Mesenchymal stem cell (in vitro differentiated cells and primary cell): Measurements from ENCODE around the gene TOMM40.

Experiments
- DNase-seq: peaks from one replicate; pipeline ENCODE4 v3.0.0-alpha.2; 2013
- H2AFZ ChIP-seq: one replicate; pipeline ENCODE4 v1.6.1; 2013; ENCODE audit warnings: low read depth, mild to moderate bottlenecking, control low read depth, inconsistent platforms, low read length, moderate library complexity
- H2AK5ac ChIP-seq: 2 replicates; pipeline ENCODE4 v1.6.1; 2013; ENCODE audit warnings: low read length, moderate library complexity, mild to moderate bottlenecking, inconsistent platforms; ENCODE audit not compliant: severe bottlenecking
- H2BK120ac ChIP-seq: one replicate; pipeline ENCODE4 v1.6.1; 2013; ENCODE audit warnings: low read depth, mild to moderate bottlenecking, inconsistent platforms, low read length, moderate library complexity
- H2BK12ac ChIP-seq, 2 experiments: one replicate each; pipeline ENCODE4 v1.6.1; 2013; ENCODE audit warnings: inconsistent platforms in 2 of 2, low read length in 2 of 2, mild to moderate bottlenecking in 2 of 2, moderate library complexity in 2 of 2, control low read depth in 1 of 2
- H2BK15ac ChIP-seq: one replicate; pipeline ENCODE4 v1.6.1; 2013; ENCODE audit warnings: mild to moderate bottlenecking, low read depth, inconsistent platforms; ENCODE audit not compliant: poor library complexity, severe bottlenecking
- H2BK5ac ChIP-seq: 2 replicates; pipeline ENCODE4 v1.6.1; 2013; ENCODE audit warnings: low read depth, mild to moderate bottlenecking, low read length, control low read depth, inconsistent platforms; ENCODE audit not compliant: poor library complexity, severe bottlenecking
- H3K14ac ChIP-seq, 2 experiments: one replicate each; pipeline ENCODE4 v1.6.1; 2013; ENCODE audit warnings: inconsistent platforms in 2 of 2, low read length in 2 of 2, control low read depth in 1 of 2, mild to moderate bottlenecking in 1 of 2, moderate library complexity in 1 of 2
- H3K18ac ChIP-seq, 2 experiments: one replicate each; pipeline ENCODE4 v1.6.1; 2013; ENCODE audit warnings: inconsistent platforms in 2 of 2, low read length in 2 of 2, control low read depth in 1 of 2, low read depth in 1 of 2, mild to moderate bottlenecking in 1 of 2
- H3K23ac ChIP-seq, 2 experiments: one replicate each; pipeline ENCODE4 v1.6.1; 2013; ENCODE audit warnings: inconsistent platforms in 2 of 2, low read length in 2 of 2, mild to moderate bottlenecking in 2 of 2, moderate library complexity in 2 of 2, control low read depth in 1 of 2
- H3K27ac ChIP-seq: 2 replicates; pipeline ENCODE4 v1.5.1; 2013; ENCODE audit warnings: mild to moderate bottlenecking, moderate library complexity, low read length, control low read depth, inconsistent platforms; ENCODE audit not compliant: poor library complexity, severe bottlenecking
- H3K27me3 ChIP-seq, 2 experiments: 2 replicates each; pipeline versions ENCODE4 v1.6.1 to v1.7.0; 2013; ENCODE audit warnings: low read length in 2 of 2, mild to moderate bottlenecking in 2 of 2, moderate library complexity in 2 of 2, control low read depth in 1 of 2, inconsistent platforms in 1 of 2; ENCODE audit not compliant: control insufficient read depth in 1 of 2, insufficient read depth in 1 of 2
- H3K36me3 ChIP-seq, 2 experiments: 2 replicates each; pipeline versions ENCODE4 v1.6.1 to v1.7.0; 2013; ENCODE audit warnings: low read length in 2 of 2, control low read depth in 1 of 2, inconsistent platforms in 1 of 2, low read depth in 1 of 2, mild to moderate bottlenecking in 1 of 2; ENCODE audit not compliant: insufficient read depth in 2 of 2, control insufficient read depth in 1 of 2
- H3K4ac ChIP-seq, 2 experiments: one replicate each; pipeline ENCODE4 v1.6.1; 2013; ENCODE audit warnings: inconsistent platforms in 2 of 2, low read length in 2 of 2, mild to moderate bottlenecking in 2 of 2, moderate library complexity in 2 of 2, control low read depth in 1 of 2, low read depth in 1 of 2
- H3K4me1 ChIP-seq: 2 replicates; pipeline ENCODE4 v1.6.1; 2013; ENCODE audit warnings: low read depth, low read length, control low read depth; ENCODE audit not compliant: control insufficient read depth, insufficient read depth
- H3K4me2 ChIP-seq: 2 replicates; pipeline ENCODE4 v1.6.1; 2013; ENCODE audit warnings: low read length, mild to moderate bottlenecking, inconsistent platforms; ENCODE audit not compliant: poor library complexity, severe bottlenecking
- H3K4me3 ChIP-seq, 2 experiments: 2 replicates each; pipeline versions ENCODE4 v1.5.1 to v1.7.0; 2013; ENCODE audit warnings: low read length in 2 of 2, mild to moderate bottlenecking in 2 of 2, control low read depth in 1 of 2, low read depth in 1 of 2; ENCODE audit not compliant: insufficient read depth in 1 of 2
- H3K79me1 ChIP-seq: replicated peaks from 2 replicates; pipeline ENCODE4 v1.6.1; 2013; ENCODE audit warnings: mild to moderate bottlenecking, control low read depth, low read length, inconsistent platforms; ENCODE audit not compliant: poor library complexity, severe bottlenecking
- H3K9ac ChIP-seq: 2 replicates; pipeline ENCODE4 v1.7.0; 2013; ENCODE audit warnings: mild to moderate bottlenecking, low read length, moderate library complexity
- H3K9me3 ChIP-seq: 2 replicates; pipeline ENCODE4 v1.7.0; 2013; ENCODE audit warnings: mild to moderate bottlenecking, low read length; ENCODE audit not compliant: control insufficient read depth
- H4K8ac ChIP-seq: one replicate; pipeline ENCODE4 v1.6.1; 2013; ENCODE audit warnings: inconsistent platforms, mild to moderate bottlenecking, low read length, moderate library complexity
- H4K91ac ChIP-seq: one replicate; pipeline ENCODE4 v1.6.1; 2013; ENCODE audit warnings: mild to moderate bottlenecking, low read length, inconsistent platforms
- WGBS: methylation state at CpG from one replicate; pipeline ENCODE4 v1.1.7; 2013; ENCODE audit warnings: mixed read lengths; 5-methylcytosine and 5-hydroxymethylcytosine counted together

The TOMM40 gene

DNA sequence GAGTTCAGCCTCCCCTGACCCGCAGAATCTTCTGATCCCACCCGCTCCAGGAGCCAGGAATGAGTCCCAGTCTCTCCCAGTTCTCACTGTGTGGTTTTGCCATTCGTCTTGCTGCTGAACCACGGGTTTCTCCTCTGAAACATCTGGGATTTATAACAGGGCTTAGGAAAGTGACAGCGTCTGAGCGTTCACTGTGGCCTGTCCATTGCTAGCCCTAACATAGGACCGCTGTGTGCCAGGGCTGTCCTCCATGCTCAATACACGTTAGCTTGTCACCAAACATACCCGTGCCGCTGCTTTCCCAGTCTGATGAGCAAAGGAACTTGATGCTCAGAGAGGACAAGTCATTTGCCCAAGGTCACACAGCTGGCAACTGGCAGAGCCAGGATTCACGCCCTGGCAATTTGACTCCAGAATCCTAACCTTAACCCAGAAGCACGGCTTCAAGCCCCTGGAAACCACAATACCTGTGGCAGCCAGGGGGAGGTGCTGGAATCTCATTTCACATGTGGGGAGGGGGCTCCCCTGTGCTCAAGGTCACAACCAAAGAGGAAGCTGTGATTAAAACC is 13.5 kb downstream of the TOMM40 start:
- peak overlapping the region in 1 of 2 experiments; percentile 15 for H3K18ac ChIP-seq
- no peak overlapping the region for H4K8ac ChIP-seq
- no peak overlapping the region for H3K23ac ChIP-seq
- DNase-seq = no peak
- no peak overlapping the region for H2BK120ac ChIP-seq
- peaks cover 26 to 59% of the 10 kb centered on the region in 2 experiments for H3K36me3 ChIP-seq
- peak overlapping the region; percentile 2 for H3K9ac ChIP-seq
- H2BK12ac ChIP-seq = peak overlapping the region in 1 of 2 experiments; percentile 56
- no peak overlapping the region for H3K4ac ChIP-seq
- H3K79me1 ChIP-seq = peaks cover 12% of the 10 kb centered on the region
- H3K27me3 ChIP-seq = peaks cover 0 to 10% of the 10 kb centered on the region in 2 experiments
- H2BK5ac ChIP-seq = no peak overlapping the region
- peaks cover 13% of the 10 kb centered on the region for H3K4me1 ChIP-seq
- H3K14ac ChIP-seq = no peak overlapping the region
- H3K27ac ChIP-seq = no peak overlapping the region
- no peak overlapping the region for H3K4me3 ChIP-seq
- no peak overlapping the region for H4K91ac ChIP-seq
- H2BK15ac ChIP-seq = no peak overlapping the region
- WGBS = 80% methylated on average over 12 of the region's 12 CpGs
- H3K4me2 ChIP-seq = no peak overlapping the region
- no peak overlapping the region for H2AFZ ChIP-seq
- H2AK5ac ChIP-seq = no peak overlapping the region
- H3K9me3 ChIP-seq = no peaks in the 10 kb centered on the region

DNA sequence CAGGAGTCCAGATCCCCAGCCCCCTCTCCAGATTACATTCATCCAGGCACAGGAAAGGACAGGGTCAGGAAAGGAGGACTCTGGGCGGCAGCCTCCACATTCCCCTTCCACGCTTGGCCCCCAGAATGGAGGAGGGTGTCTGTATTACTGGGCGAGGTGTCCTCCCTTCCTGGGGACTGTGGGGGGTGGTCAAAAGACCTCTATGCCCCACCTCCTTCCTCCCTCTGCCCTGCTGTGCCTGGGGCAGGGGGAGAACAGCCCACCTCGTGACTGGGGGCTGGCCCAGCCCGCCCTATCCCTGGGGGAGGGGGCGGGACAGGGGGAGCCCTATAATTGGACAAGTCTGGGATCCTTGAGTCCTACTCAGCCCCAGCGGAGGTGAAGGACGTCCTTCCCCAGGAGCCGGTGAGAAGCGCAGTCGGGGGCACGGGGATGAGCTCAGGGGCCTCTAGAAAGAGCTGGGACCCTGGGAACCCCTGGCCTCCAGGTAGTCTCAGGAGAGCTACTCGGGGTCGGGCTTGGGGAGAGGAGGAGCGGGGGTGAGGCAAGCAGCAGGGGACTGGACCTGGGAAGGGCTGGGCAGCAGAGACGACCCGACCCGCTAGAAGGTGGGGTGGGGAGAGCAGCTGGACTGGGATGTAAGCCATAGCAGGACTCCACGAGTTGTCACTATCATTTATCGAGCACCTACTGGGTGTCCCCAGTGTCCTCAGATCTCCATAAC is 14.5 kb downstream of the TOMM40 start, which contains the start of gene APOE:
APOE (plus strand) TSS at position 360 of the 724 bp plus-strand sequence. CDS start 829 bp downstream, outside the sequence.
- H3K4me2 ChIP-seq = peak within 1 kb of the TSS; percentile 48
- peak within 1 kb of the TSS; percentile 54 for H2BK120ac ChIP-seq
- WGBS = 4% methylated on average over 17 of the region's 20 CpGs
- H4K8ac ChIP-seq = peak within 1 kb of the TSS; percentile 73
- peak within 1 kb of the TSS; percentile 45 for H4K91ac ChIP-seq
- H3K14ac ChIP-seq = peak within 1 kb of the TSS in 1 of 2 experiments; percentile 11
- no peak within 1 kb of the TSS for H3K23ac ChIP-seq
- peaks cover 0 to 10% of the 10 kb centered on the region in 2 experiments for H3K27me3 ChIP-seq
- peak within 1 kb of the TSS; percentile 56 to 79 for H2BK12ac ChIP-seq
- peaks cover 17 to 48% of the 10 kb centered on the region in 2 experiments for H3K36me3 ChIP-seq
- H3K18ac ChIP-seq = peak within 1 kb of the TSS in 1 of 2 experiments; percentile 11
- H2AFZ ChIP-seq = peak within 1 kb of the TSS; percentile 20
- H3K4me3 ChIP-seq = peak within 1 kb of the TSS; percentile 48 to 79
- peak within 1 kb of the TSS; percentile 79 for H3K9ac ChIP-seq
- H2BK15ac ChIP-seq = peak within 1 kb of the TSS; percentile 36
- H3K9me3 ChIP-seq = no peaks in the 10 kb centered on the region
- peaks cover 6% of the 10 kb centered on the region for H3K79me1 ChIP-seq
- no peak within 1 kb of the TSS for H2BK5ac ChIP-seq
- peaks cover 15% of the 10 kb centered on the region for H3K4me1 ChIP-seq
- DNase-seq = peak; percentile 54
- H3K27ac ChIP-seq = no peak within 1 kb of the TSS
- H3K4ac ChIP-seq = peak within 1 kb of the TSS in 1 of 2 experiments; percentile 73
- H2AK5ac ChIP-seq = no peak within 1 kb of the TSS

DNA sequence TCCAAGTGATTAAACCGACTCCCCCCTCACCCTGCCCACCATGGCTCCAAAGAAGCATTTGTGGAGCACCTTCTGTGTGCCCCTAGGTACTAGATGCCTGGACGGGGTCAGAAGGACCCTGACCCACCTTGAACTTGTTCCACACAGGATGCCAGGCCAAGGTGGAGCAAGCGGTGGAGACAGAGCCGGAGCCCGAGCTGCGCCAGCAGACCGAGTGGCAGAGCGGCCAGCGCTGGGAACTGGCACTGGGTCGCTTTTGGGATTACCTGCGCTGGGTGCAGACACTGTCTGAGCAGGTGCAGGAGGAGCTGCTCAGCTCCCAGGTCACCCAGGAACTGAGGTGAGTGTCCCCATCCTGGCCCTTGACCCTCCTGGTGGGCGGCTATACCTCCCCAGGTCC is 16.6 kb downstream of the TOMM40 start:
- no peak for DNase-seq
- WGBS = 96% methylated on average over 12 of the region's 12 CpGs

More for the DNA sequence above, 16.6 kb downstream of the TOMM40 start:
- peaks cover 0 to 10% of the 10 kb centered on the region in 2 experiments for H3K27me3 ChIP-seq
- H3K4me1 ChIP-seq = peaks cover 24% of the 10 kb centered on the region
- no peak overlapping the region for H3K14ac ChIP-seq
- no peak overlapping the region for H3K18ac ChIP-seq
- no peak overlapping the region for H3K4ac ChIP-seq
- no peak overlapping the region for H3K23ac ChIP-seq
- H4K91ac ChIP-seq = no peak overlapping the region
- H2AK5ac ChIP-seq = no peak overlapping the region
- H2AFZ ChIP-seq = no peak overlapping the region
- no peaks in the 10 kb centered on the region for H3K9me3 ChIP-seq
- H3K4me3 ChIP-seq = no peak overlapping the region
- H2BK120ac ChIP-seq = no peak overlapping the region
- no peaks in the 10 kb centered on the region for H3K79me1 ChIP-seq
- peaks cover 3 to 28% of the 10 kb centered on the region in 2 experiments for H3K36me3 ChIP-seq
- H2BK15ac ChIP-seq = no peak overlapping the region
- no peak overlapping the region for H2BK12ac ChIP-seq
- H3K27ac ChIP-seq = no peak overlapping the region
- no peak overlapping the region for H3K4me2 ChIP-seq
- no peak overlapping the region for H2BK5ac ChIP-seq
- H3K9ac ChIP-seq = no peak overlapping the region
- H4K8ac ChIP-seq = no peak overlapping the region
